CD4-positive, CD25-positive, alpha-beta regulatory T cell (primary cell): ENCODE results near the gene SPAG6. TPM values are rescaled to one million over a fixed set of nuclear protein-coding genes. Genes with fewer than 3 reads are reported as not detected.
A peak's percentile ranks its signal among the peaks of the same experiment; 100 is the strongest.

ENCODE experiments used
- ATAC-seq, 2 donors: fragments of 150-1000 bp; cut with Tn5 transposase; one replicate each; pipeline ENCODE4 v1.10.0; 2021; ENCODE audit warnings: low read depth in 2 of 2, moderate number of reproducible peaks in 2 of 2, moderate library complexity in 1 of 2
- DNase-seq, 3 donors: peaks; one replicate each; pipeline versions ENCODE4 v3.0.0 to v3.0.0-alpha.2; 2012 to 2022; ENCODE audit warnings: mixed read lengths in 1 of 3
- H3K27ac ChIP-seq: one replicate; pipeline ENCODE4 v1.7.0; 2013; ENCODE audit warnings: mild to moderate bottlenecking, low read length; ENCODE audit not compliant: insufficient read depth, poor library complexity, severe bottlenecking
- H3K27me3 ChIP-seq: one replicate; pipeline ENCODE4 v1.7.0; 2013; ENCODE audit warnings: low read length; ENCODE audit not compliant: control insufficient read depth, insufficient read depth
- H3K36me3 ChIP-seq: one replicate; pipeline ENCODE4 v1.7.0; 2013; ENCODE audit warnings: mild to moderate bottlenecking, low read length, moderate library complexity; ENCODE audit not compliant: control insufficient read depth, insufficient read depth
- H3K4me1 ChIP-seq: 2 replicates; pipeline ENCODE4 v1.7.0; 2013; ENCODE audit warnings: mild to moderate bottlenecking, low read length; ENCODE audit not compliant: insufficient read depth, control insufficient read depth, poor library complexity, severe bottlenecking
- H3K4me3 ChIP-seq: one replicate; pipeline ENCODE4 v1.7.0; 2013; ENCODE audit warnings: low read depth, mild to moderate bottlenecking, low read length, moderate library complexity
- H3K9me3 ChIP-seq, 2 experiments: 1 replicate in 1 of 2; 2 replicates in 1 of 2; pipeline ENCODE4 v1.7.0; 2013; ENCODE audit warnings: low read length in 2 of 2, mild to moderate bottlenecking in 1 of 2, moderate library complexity in 1 of 2; ENCODE audit not compliant: control insufficient read depth in 2 of 2
- H3K27ac Mint-ChIP-seq, 3 donors: one replicate each; pipeline ENCODE4 v1.8.0; 2020 to 2022; ENCODE audit warnings: mild to moderate bottlenecking in 3 of 3, mixed read lengths in 3 of 3, moderate library complexity in 2 of 3
- H3K27me3 Mint-ChIP-seq: one replicate; pipeline ENCODE4 v1.8.0; 2022; ENCODE audit warnings: mild to moderate bottlenecking, mixed read lengths
- H3K36me3 Mint-ChIP-seq: one replicate; pipeline ENCODE4 v1.8.0; 2020; ENCODE audit warnings: mixed read lengths
- H3K4me1 Mint-ChIP-seq, 4 donors: one replicate each; pipeline ENCODE4 v1.8.0; 2020 to 2022; ENCODE audit warnings: mixed read lengths in 4 of 4, mild to moderate bottlenecking in 1 of 4
- H3K4me3 Mint-ChIP-seq, 4 donors: one replicate each; pipeline ENCODE4 v1.8.0; 2020 to 2022; ENCODE audit warnings: mild to moderate bottlenecking in 4 of 4, mixed read lengths in 4 of 4, moderate library complexity in 3 of 4
- H3K9me3 Mint-ChIP-seq, 7 donors: one replicate each; pipeline ENCODE4 v1.8.0; 2020 to 2022; ENCODE audit warnings: mixed read lengths in 7 of 7, mild to moderate bottlenecking in 3 of 7, moderate library complexity in 2 of 7
- polyA plus RNA-seq, 4 donors: library from polyadenylated mRNA; unstranded; fragments of 300-500 nt; fragmentation: Illumina TruSeq; gene quantifications; one replicate each; pipeline ENCODE4 v1.2.3, GENCODE V29; 2021
- total RNA-seq: library from RNA; stranded (reverse); gene quantifications from one replicate; pipeline ENCODE4 v1.2.3, GENCODE V29; 2022

Gene SPAG6
- total and polyA plus RNA-seq, 5 donors from 2014 or later, result 0.15 to 0.18 TPM; not detected in 3

GRCh38 chr10:22333167-22333974, 11.9 kb upstream of the SPAG6 start:
- ATAC-seq (peak in 1 of 2 donors; percentile 36), DNase-seq (peak in 2 of 3 donors; percentile 78 to 79)
- Mint-ChIP-seq H3K4me1 (peaks cover 17 to 47% (median 35%) of the 10 kb centered on the region in 4 donors), H3K36me3 (peaks cover 9% of the 10 kb centered on the region), H3K27ac (peak overlapping the region; percentile 87 to 97 (median 90)), H3K9me3 (peaks cover 0 to 5% (median 3%) of the 10 kb centered on the region in 7 donors), H3K4me3 (peak overlapping the region; percentile 84 to 95 (median 88)), H3K27me3 (peaks cover 34% of the 10 kb centered on the region)
- peaks cover 14% of the 10 kb centered on the region for H3K36me3 ChIP-seq
- peak overlapping the region; percentile 77 for H3K27ac ChIP-seq
- H3K27me3 ChIP-seq, result peaks cover 16% of the 10 kb centered on the region
- H3K9me3 ChIP-seq, result peaks cover 8 to 12% of the 10 kb centered on the region in 2 experiments
- peak overlapping the region; percentile 93 for H3K4me3 ChIP-seq
- H3K4me1 ChIP-seq, result peaks cover 56% of the 10 kb centered on the region

- Histone ChIP-seq H3K4me1 (peaks cover 58% of the 10 kb centered on the region), H3K27me3 (peaks cover 22% of the 10 kb centered on the region)
Observed at GRCh38 chr10:22333975-22334282, 11.4 kb upstream of the SPAG6 start.

GRCh38 chr10:22334414-22335172, 10.7 kb upstream of the SPAG6 start:
- Mint-ChIP-seq H3K4me1 (peaks cover 17 to 51% (median 38%) of the 10 kb centered on the region in 4 donors), H3K9me3 (peaks cover 0 to 8% (median 2%) of the 10 kb centered on the region in 7 donors), H3K27me3 (peaks cover 46% of the 10 kb centered on the region), H3K36me3 (peaks cover 4% of the 10 kb centered on the region), H3K27ac (peak overlapping the region; percentile 91 to 97 (median 92)), H3K4me3 (peak overlapping the region; percentile 87 to 96 (median 92))
- Histone ChIP-seq H3K36me3 (peaks cover 4% of the 10 kb centered on the region), H3K4me1 (peaks cover 59% of the 10 kb centered on the region), H3K27me3 (peaks cover 28% of the 10 kb centered on the region), H3K27ac (peak overlapping the region; percentile 66), H3K4me3 (peak overlapping the region; percentile 60), H3K9me3 (peaks cover 10 to 12% of the 10 kb centered on the region in 2 experiments)
- no peak for DNase-seq
- ATAC-seq, result no peak

More at GRCh38 chr10:22333975-22334282, 11.4 kb upstream of the SPAG6 start:
- H3K4me3 ChIP-seq, result no peak overlapping the region
- Mint-ChIP-seq H3K27ac (peak overlapping the region; percentile 84 to 97 (median 90)), H3K4me1 (peaks cover 17 to 51% (median 38%) of the 10 kb centered on the region in 4 donors), H3K4me3 (peak overlapping the region; percentile 81 to 89 (median 86)), H3K9me3 (peaks cover 0 to 8% (median 3%) of the 10 kb centered on the region in 7 donors), H3K27me3 (peaks cover 39% of the 10 kb centered on the region), H3K36me3 (peaks cover 9% of the 10 kb centered on the region)
- H3K36me3 ChIP-seq, result peaks cover 11% of the 10 kb centered on the region
- no peak for ATAC-seq
- DNase-seq, result no peak
- peak overlapping the region; percentile 77 for H3K27ac ChIP-seq
- H3K9me3 ChIP-seq, result peaks cover 10 to 12% of the 10 kb centered on the region in 2 experiments

- Histone ChIP-seq H3K27me3 (peaks cover 34% of the 10 kb centered on the region), H3K4me1 (peaks cover 66% of the 10 kb centered on the region), H3K4me3 (peak overlapping the region; percentile 60), H3K36me3 (no peaks in the 10 kb centered on the region), H3K9me3 (peaks cover 10 to 12% of the 10 kb centered on the region in 2 experiments), H3K27ac (peak overlapping the region; percentile 66)
- H3K4me1 Mint-ChIP-seq, result peaks cover 20 to 58% (median 45%) of the 10 kb centered on the region in 4 donors
- peak overlapping the region; percentile 91 to 97 (median 92) for H3K27ac Mint-ChIP-seq
- H3K9me3 Mint-ChIP-seq, result peaks cover 0 to 8% (median 3%) of the 10 kb centered on the region in 7 donors
- peak; percentile 79 to 82 for ATAC-seq
- H3K4me3 Mint-ChIP-seq, result peak overlapping the region; percentile 87 to 96 (median 92)
- DNase-seq, result peak; percentile 62 to 85 (median 82)
- H3K36me3 Mint-ChIP-seq, result no peaks in the 10 kb centered on the region
- peaks cover 53% of the 10 kb centered on the region for H3K27me3 Mint-ChIP-seq
Observed at GRCh38 chr10:22335173-22335933, 9.9 kb upstream of the SPAG6 start.

- Mint-ChIP-seq H3K36me3 (no peaks in the 10 kb centered on the region), H3K9me3 (peaks cover 0 to 10% (median 3%) of the 10 kb centered on the region in 7 donors), H3K27ac (no peak overlapping the region), H3K4me3 (peak overlapping the region in 2 of 4 donors; percentile 78 to 97), H3K27me3 (peaks cover 64% of the 10 kb centered on the region), H3K4me1 (peaks cover 15 to 44% (median 41%) of the 10 kb centered on the region in 4 donors)
- Histone ChIP-seq H3K9me3 (peaks cover 10 to 12% of the 10 kb centered on the region in 2 experiments), H3K27ac (no peak overlapping the region), H3K36me3 (no peaks in the 10 kb centered on the region), H3K4me1 (peaks cover 62% of the 10 kb centered on the region), H3K4me3 (peak overlapping the region; percentile 2), H3K27me3 (peaks cover 54% of the 10 kb centered on the region)
- ATAC-seq, result no peak
- no peak for DNase-seq
Observed at GRCh38 chr10:22338185-22338900, 7.0 kb upstream of the SPAG6 start.

GRCh38 chr10:22338931-22339330, 6.4 kb upstream of the SPAG6 start:
- DNase-seq, result no peak
- Histone ChIP-seq H3K27ac (no peak overlapping the region), H3K36me3 (no peaks in the 10 kb centered on the region), H3K27me3 (peaks cover 60% of the 10 kb centered on the region), H3K9me3 (peaks cover 8 to 10% of the 10 kb centered on the region in 2 experiments), H3K4me1 (peaks cover 56% of the 10 kb centered on the region), H3K4me3 (no peak overlapping the region)
- ATAC-seq, result no peak
- H3K4me3 Mint-ChIP-seq, result peak overlapping the region in 2 of 4 donors; percentile 97 to 99
- H3K27ac Mint-ChIP-seq, result no peak overlapping the region
- peaks cover 0 to 10% (median 3%) of the 10 kb centered on the region in 7 donors for H3K9me3 Mint-ChIP-seq
- no peaks in the 10 kb centered on the region for H3K36me3 Mint-ChIP-seq
- peaks cover 11 to 38% (median 35%) of the 10 kb centered on the region in 4 donors for H3K4me1 Mint-ChIP-seq
- peaks cover 67% of the 10 kb centered on the region for H3K27me3 Mint-ChIP-seq
